B cell (primary cell): ENCODE results near the gene SEC61A1. TPM values are rescaled to one million over a fixed set of nuclear protein-coding genes. Genes with fewer than 3 reads are reported as not detected.

Experiments used
- ATAC-seq: fragments of 200-7000 bp; cut with Tn5 transposase; one replicate; pipeline ENCODE4 v1.10.0; 2021; ENCODE audit warnings: low read depth, mild to moderate bottlenecking, moderate number of reproducible peaks, moderate library complexity
- CTCF ChIA-PET: fragments of 350-600 bp; sonication (Branson Sonifier 250); formaldehyde crosslinking; loops from one replicate; lab custom pipeline; 2021; ENCODE audit warnings: antibody characterized with exemption, inconsistent platforms; lab: Charles Lee
- POLR2A ChIA-PET: fragments of 350-600 bp; sonication (Branson Sonifier 250); formaldehyde crosslinking; loops from one replicate; lab custom pipeline; 2021; ENCODE audit warnings: antibody characterized with exemption; lab: Charles Lee
- DNase-seq: peaks from one replicate; pipeline ENCODE4 v3.0.0; 2013
- H2AFZ ChIP-seq: 2 replicates; pipeline ENCODE4 v1.6.1; 2012; ENCODE audit warnings: mild to moderate bottlenecking, low read depth, low read length; ENCODE audit not compliant: insufficient read depth, poor library complexity, severe bottlenecking
- H3K27ac ChIP-seq, 2 donors: 1 replicate in 1 of 2; 2 replicates in 1 of 2; pipeline ENCODE4 v1.5.1; 2012 to 2013; ENCODE audit warnings: low read length in 2 of 2, mild to moderate bottlenecking in 2 of 2, moderate library complexity in 1 of 2
- H3K27me3 ChIP-seq, 4 experiments: fragments of 200-600 bp in 1 of 4; sonication (generic) in 1 of 4; replicated peaks in 1 of 4; 1 replicate in 2 of 4; 2 replicates in 2 of 4; pipeline versions ENCODE4 v1.6.1 to v1.7.0; 2013 to 2016; ENCODE audit warnings: low read length in 3 of 4, mild to moderate bottlenecking in 2 of 4, mixed read lengths in 1 of 4, moderate library complexity in 1 of 4; ENCODE audit not compliant: insufficient read depth in 4 of 4, control insufficient read depth in 3 of 4; ENCODE audit errors: control extremely low read depth in 1 of 4
- H3K36me3 ChIP-seq, 2 experiments: replicated peaks in 1 of 2; 1 replicate in 1 of 2; 2 replicates in 1 of 2; pipeline versions ENCODE4 v1.6.1 to v1.7.1; 2013; ENCODE audit warnings: low read length in 1 of 2; ENCODE audit not compliant: insufficient read depth in 2 of 2, control insufficient read depth in 1 of 2; ENCODE audit errors: control extremely low read depth in 1 of 2, extremely low read depth in 1 of 2
- H3K4me1 ChIP-seq, 2 donors: fragments of 200-600 bp in 1 of 2; sonication (generic) in 1 of 2; 1 replicate in 1 of 2; 2 replicates in 1 of 2; pipeline versions ENCODE4 v1.5.1 to v1.6.1; 2013 to 2017; ENCODE audit warnings: low read length in 2 of 2; ENCODE audit not compliant: control insufficient read depth in 2 of 2, insufficient read depth in 2 of 2
- H3K4me2 ChIP-seq: replicated peaks from 2 replicates; pipeline ENCODE3; 2012; ENCODE audit warnings: mild to moderate bottlenecking, low read depth, low read length; ENCODE audit not compliant: poor library complexity, severe bottlenecking
- H3K4me3 ChIP-seq, 5 experiments: fragments of 200-600 bp in 1 of 5; sonication (generic) in 1 of 5; 1 replicate in 3 of 5; 2 replicates in 2 of 5; pipeline versions ENCODE4 v1.5.1 to v1.7.0; 2011 to 2016; ENCODE audit warnings: low read length in 4 of 5, mild to moderate bottlenecking in 4 of 5, low read depth in 2 of 5, control low read depth in 1 of 5, moderate library complexity in 1 of 5; ENCODE audit not compliant: insufficient read depth in 1 of 5; ENCODE audit errors: control extremely low read depth in 1 of 5, extremely low read depth in 1 of 5
- H3K79me2 ChIP-seq: fragments of 200-600 bp; sonication (generic); one replicate; pipeline ENCODE4 v1.6.0; 2016; ENCODE audit warnings: low read length; ENCODE audit not compliant: control insufficient read depth, insufficient read depth
- H3K9ac ChIP-seq: fragments of 200-600 bp; sonication (generic); 2 replicates; pipeline ENCODE4 v1.6.1; 2017; ENCODE audit warnings: mild to moderate bottlenecking, low read length, moderate library complexity
- H3K9me3 ChIP-seq, 3 donors: one replicate each; pipeline versions ENCODE4 v1.6.1 to v1.7.1; 2013; ENCODE audit warnings: low read length in 2 of 3; ENCODE audit not compliant: control insufficient read depth in 2 of 3, insufficient read depth in 1 of 3; ENCODE audit errors: control extremely low read depth in 1 of 3
- H4K20me1 ChIP-seq: 2 replicates; pipeline ENCODE4 v1.6.0; 2012; ENCODE audit warnings: mild to moderate bottlenecking, low read length; ENCODE audit not compliant: insufficient read depth, control insufficient read depth, poor library complexity, severe bottlenecking
- H3K27ac Mint-ChIP-seq: one replicate; pipeline ENCODE4 v1.8.0; 2021; ENCODE audit warnings: mixed read lengths
- H3K27me3 Mint-ChIP-seq: one replicate; pipeline ENCODE4 v1.8.0; 2021; ENCODE audit warnings: mixed read lengths
- H3K4me1 Mint-ChIP-seq: one replicate; pipeline ENCODE4 v1.8.0; 2021; ENCODE audit warnings: mixed read lengths
- H3K4me3 Mint-ChIP-seq: one replicate; pipeline ENCODE4 v1.8.0; 2021; ENCODE audit warnings: mixed read lengths
- H3K9me3 Mint-ChIP-seq: one replicate; pipeline ENCODE4 v1.8.0; 2022; ENCODE audit warnings: mixed read lengths; ENCODE audit not compliant: insufficient read depth
- EZH2 ChIP-seq: IDR thresholded peaks from 2 replicates; pipeline ENCODE4 v1.6.1; 2012; ENCODE audit warnings: borderline replicate concordance, low read depth, mild to moderate bottlenecking, moderate library complexity, low read length; ENCODE audit not compliant: insufficient read depth, poor library complexity, severe bottlenecking
- WGBS: methylation state at CpG from one replicate; pipeline ENCODE4 v1.1.5; 2013; ENCODE audit warnings: missing lambda C conversion rate; ENCODE audit not compliant: insufficient coverage; 5-methylcytosine and 5-hydroxymethylcytosine counted together
- intact Hi-C: fragments of 100-400 bp; cut with micrococcal nuclease; formaldehyde crosslinking; loops from one replicate; pipeline ENCODE4 v1.10.0; 2022
- polyA plus RNA-seq: library from polyadenylated mRNA; depleted of rRNA; stranded (reverse); fragments of >200 nt; gene quantifications from 2 replicates; pipeline ENCODE4 v1.2.3, GENCODE V29; 2012
- total RNA-seq, 2 donors: library from RNA; stranded (reverse); fragments of 120-200 nt in 1 of 2; gene quantifications; 1 replicate in 1 of 2; 2 replicates in 1 of 2; pipeline versions ENCODE4 v1.2.3 to v1.2.4, GENCODE V29; 2013 to 2022
- TF ChIP-seq, protein P1 (sequence below): fragments of 200-600 bp; IDR thresholded peaks from one replicate; pipeline ENCODE4 v1.8.0; 2022; ENCODE audit warnings: antibody characterized with exemption, mild to moderate bottlenecking

The SEC61A1 gene
- total and polyA plus RNA-seq, 2 donors (not counting 1 experiment from before 2014, with no cell fraction given), result 48.4 to 79.4 TPM

DNA sequence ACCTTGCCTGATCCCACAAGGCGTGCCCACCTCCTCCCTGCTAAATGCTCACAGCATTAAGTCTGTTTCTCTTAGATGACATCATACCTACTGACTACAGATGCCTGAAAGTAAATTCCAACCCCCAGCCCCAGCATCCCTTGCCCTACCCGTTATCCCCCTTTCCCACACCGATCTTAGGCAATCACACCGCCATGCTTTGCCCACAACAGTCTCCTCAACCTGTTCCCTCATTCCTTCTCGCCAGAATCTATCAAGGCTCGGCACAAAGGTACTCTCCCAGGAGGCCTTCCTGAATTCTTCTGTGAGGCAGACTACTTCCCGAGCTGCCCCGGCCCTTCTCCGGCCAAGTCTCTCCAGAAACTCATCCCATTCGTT, 789 bp upstream of the SEC61A1 start:
- POLR2A ChIA-PET, result no interaction called here
- Mint-ChIP-seq H3K4me3 (peak overlapping the region; percentile 95), H3K27ac (peak overlapping the region; percentile 80), H3K4me1 (peaks cover 40% of the 10 kb centered on the region), H3K9me3 (no peaks in the 10 kb centered on the region), H3K27me3 (peaks cover 5% of the 10 kb centered on the region)
- Histone ChIP-seq H3K36me3 (peaks cover 0 to 23% of the 10 kb centered on the region in 2 experiments), H3K27me3 (no peaks in the 10 kb centered on the region), H2AFZ (peak overlapping the region; percentile 95), H3K4me1 (peaks cover 31 to 32% of the 10 kb centered on the region in 2 donors), H3K9me3 (no peaks in the 10 kb centered on the region), H3K79me2 (peaks cover 45% of the 10 kb centered on the region), H3K4me3 (peak overlapping the region; percentile 73 to 95 (median 90)), H3K27ac (peak overlapping the region; percentile 56 to 71), H4K20me1 (peaks cover 17% of the 10 kb centered on the region), H3K9ac (peak overlapping the region; percentile 81), H3K4me2 (peak overlapping the region; percentile 90)
- DNase-seq (no peak), ATAC-seq (no peak)
- WGBS, result 14% methylated on average over 10 of the region's 10 CpGs
- no peak for TF ChIP-seq EZH2
- TF ChIP-seq, protein P1, sequence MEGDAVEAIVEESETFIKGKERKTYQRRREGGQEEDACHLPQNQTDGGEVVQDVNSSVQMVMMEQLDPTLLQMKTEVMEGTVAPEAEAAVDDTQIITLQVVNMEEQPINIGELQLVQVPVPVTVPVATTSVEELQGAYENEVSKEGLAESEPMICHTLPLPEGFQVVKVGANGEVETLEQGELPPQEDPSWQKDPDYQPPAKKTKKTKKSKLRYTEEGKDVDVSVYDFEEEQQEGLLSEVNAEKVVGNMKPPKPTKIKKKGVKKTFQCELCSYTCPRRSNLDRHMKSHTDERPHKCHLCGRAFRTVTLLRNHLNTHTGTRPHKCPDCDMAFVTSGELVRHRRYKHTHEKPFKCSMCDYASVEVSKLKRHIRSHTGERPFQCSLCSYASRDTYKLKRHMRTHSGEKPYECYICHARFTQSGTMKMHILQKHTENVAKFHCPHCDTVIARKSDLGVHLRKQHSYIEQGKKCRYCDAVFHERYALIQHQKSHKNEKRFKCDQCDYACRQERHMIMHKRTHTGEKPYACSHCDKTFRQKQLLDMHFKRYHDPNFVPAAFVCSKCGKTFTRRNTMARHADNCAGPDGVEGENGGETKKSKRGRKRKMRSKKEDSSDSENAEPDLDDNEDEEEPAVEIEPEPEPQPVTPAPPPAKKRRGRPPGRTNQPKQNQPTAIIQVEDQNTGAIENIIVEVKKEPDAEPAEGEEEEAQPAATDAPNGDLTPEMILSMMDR, result no peak
- CTCF ChIA-PET, result interaction anchor here (1.8 kb wide), 1 partner anchor 24 kb away, joined by 6 read pairs; no protein-coding TSS in a partner anchor
- intact Hi-C loops, result loop anchor here (5.0 kb wide), 6 partner anchors 676 to 1841 kb away; partner anchors contain the start of genes KLF15, PLXNA1, RAB7A and TMCC1

DNA sequence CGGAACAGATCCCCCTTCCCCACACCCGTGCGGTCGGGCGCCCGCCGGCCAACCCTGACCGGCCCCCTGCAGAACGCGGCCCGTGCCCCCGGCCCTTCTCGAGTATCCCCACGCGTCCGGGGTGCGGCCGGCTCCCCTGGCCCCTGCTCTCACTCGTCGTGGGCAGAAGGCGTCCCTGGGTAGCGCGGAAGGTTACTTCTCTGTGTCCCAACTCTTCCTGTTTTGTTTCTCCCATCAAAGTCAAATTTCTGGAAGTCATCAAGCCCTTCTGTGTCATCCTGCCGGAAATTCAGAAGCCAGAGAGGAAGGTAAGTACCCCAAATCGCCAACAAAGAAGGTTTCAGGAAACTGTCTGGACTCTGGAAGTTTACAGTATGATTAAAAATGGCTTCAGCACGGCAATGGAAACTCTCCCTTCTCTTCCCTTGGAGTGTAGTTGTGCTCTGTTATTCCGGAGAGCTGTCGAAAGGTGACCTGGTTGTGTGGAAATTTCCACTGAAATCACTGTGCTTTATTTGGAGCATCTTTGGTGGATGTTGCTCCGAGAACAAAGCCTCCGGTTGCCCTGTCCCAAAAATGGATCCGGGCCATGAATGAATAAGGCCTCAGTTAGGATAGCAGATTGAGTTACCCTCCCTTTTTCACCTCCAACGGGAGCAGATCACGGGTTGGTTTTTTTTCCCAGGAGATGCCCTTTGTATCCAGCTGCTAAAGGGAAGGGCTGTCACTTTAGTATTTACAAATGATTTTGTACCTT, 536 bp downstream of the SEC61A1 start:
- Histone ChIP-seq H3K27me3 (no peaks in the 10 kb centered on the region), H3K9ac (peak overlapping the region; percentile 94), H2AFZ (peak overlapping the region; percentile 90), H3K4me3 (peak overlapping the region; percentile 80 to 97 (median 91)), H3K27ac (peak overlapping the region; percentile 61 to 90), H4K20me1 (peaks cover 17% of the 10 kb centered on the region), H3K9me3 (no peaks in the 10 kb centered on the region), H3K4me2 (peak overlapping the region; percentile 93), H3K36me3 (peaks cover 0 to 32% of the 10 kb centered on the region in 2 experiments), H3K4me1 (peaks cover 31 to 32% of the 10 kb centered on the region in 2 donors), H3K79me2 (peaks cover 48% of the 10 kb centered on the region)
- intact Hi-C loops, result loop anchor here (1.0 to 5.0 kb wide), 12 partner anchors 23 to 1840 kb away; partner anchors contain the start of genes ACAD9, KLF15, MCM2 and PLXNA1
- WGBS, result 2% methylated on average over 25 of the region's 33 CpGs
- no peak for ATAC-seq
- TF ChIP-seq, protein P1, result no peak
- TF ChIP-seq EZH2, result no peak
- ChIA-PET POLR2A (interaction anchor here (1.5 kb wide), 1 partner anchor 71 kb away, joined by 3 read pairs; the partner anchor contains the start of gene RUVBL1), CTCF (interaction anchor here (1.8 kb wide), 1 partner anchor 23 kb away, joined by 6 read pairs; no protein-coding TSS in a partner anchor)
- DNase-seq, result no peak
- Mint-ChIP-seq H3K27me3 (no peaks in the 10 kb centered on the region), H3K27ac (peak overlapping the region; percentile 92), H3K4me3 (peak overlapping the region; percentile 95), H3K4me1 (peaks cover 40% of the 10 kb centered on the region), H3K9me3 (no peaks in the 10 kb centered on the region)
